HCT116 (cell line): Measurements from ENCODE around the gene FANCG. TPM values are rescaled to one million over a fixed set of nuclear protein-coding genes. Genes with fewer than 3 reads are reported as not detected.

ENCODE experiments used
- ATAC-seq: fragments of 200-7000 bp; cut with Tn5 transposase; 2 replicates; pipeline ENCODE4 v1.9.1; 2020; ENCODE audit warnings: mild to moderate bottlenecking, moderate library complexity
- BruUV-seq: library from RNA; stranded (reverse); fragments of 400-500 nt; replicated peaks from 2 replicates; lab custom pipeline; 2021; lab: Mats Ljungman, UMichigan
- CTCF ChIA-PET: fragments of 300-600 bp; sonication (Branson Sonifier 250); formaldehyde crosslinking; loops from one replicate; lab custom pipeline; 2021; ENCODE audit warnings: antibody characterized with exemption; lab: Charles Lee
- POLR2A ChIA-PET: fragments of 300-600, 350-600 bp; sonication (Branson Sonifier 250); formaldehyde crosslinking; loops from one replicate; lab custom pipeline; 2021; ENCODE audit warnings: antibody characterized with exemption; lab: Charles Lee
- RAD21 ChIA-PET, 2 experiments: fragments of 300-600 bp; sonication (Branson Sonifier 250); formaldehyde crosslinking; loops; one replicate each; lab custom pipeline; 2023; ENCODE audit warnings: low total read pairs in 2 of 2; ENCODE audit not compliant: uncharacterized antibody in 2 of 2, unreplicated experiment in 2 of 2, low non-redundant PET in 1 of 2; lab: Charles Lee
- DNase-seq: peaks from one replicate; pipeline ENCODE4 v3.0.0-alpha.2; 2010; ENCODE audit warnings: low read depth, low spot score
- H2AFZ ChIP-seq: fragments of 200-600 bp; shearing (Covaris generic), sonication (generic); 2 replicates; pipeline ENCODE4 v1.6.1; 2017; ENCODE audit warnings: low read depth, mixed run types, mixed read lengths, antibody characterized with exemption, low read length; ENCODE audit not compliant: poor library complexity, severe bottlenecking
- H3K27ac ChIP-seq: 2 replicates; pipeline ENCODE4 v1.5.1; 2012; ENCODE audit warnings: low read depth, low read length
- H3K27me3 ChIP-seq: fragments of 200-600 bp; sonication (generic); 2 replicates; pipeline ENCODE4 v1.6.1; 2016; ENCODE audit warnings: mixed run types, low read length, mixed read lengths; ENCODE audit not compliant: insufficient read depth
- H3K36me3 ChIP-seq, 2 experiments: fragments of 200-500 bp in 1 of 2; fragments of 200-600 bp in 1 of 2; sonication (Bioruptor generic) in 1 of 2; sonication (generic) in 1 of 2; 2 replicates each; pipeline versions ENCODE4 v1.5.1 to v1.6.1; 2014 to 2016; ENCODE audit warnings: low read length in 2 of 2, inconsistent platforms in 1 of 2, mixed read lengths in 1 of 2, mixed run types in 1 of 2; ENCODE audit not compliant: insufficient read depth in 2 of 2, control insufficient read depth in 1 of 2
- H3K4me1 ChIP-seq, 2 experiments: fragments of 200-600 bp in 1 of 2; sonication (generic) in 1 of 2; 2 replicates each; pipeline versions ENCODE4 v1.5.1 to v1.6.1; 2012 to 2017; ENCODE audit warnings: low read length in 2 of 2, inconsistent platforms in 1 of 2, mild to moderate bottlenecking in 1 of 2, mixed read lengths in 1 of 2, mixed run types in 1 of 2, moderate library complexity in 1 of 2; ENCODE audit not compliant: insufficient read depth in 2 of 2, control insufficient read depth in 1 of 2
- H3K4me2 ChIP-seq: fragments of 200-600 bp; sonication (generic); 2 replicates; pipeline ENCODE4 v1.6.1; 2017; ENCODE audit warnings: mixed run types, low read length, mixed read lengths
- H3K4me3 ChIP-seq, 2 experiments: fragments of 200-600 bp in 1 of 2; sonication (generic) in 1 of 2; replicated peaks in 1 of 2; 2 replicates each; pipeline ENCODE4 v1.5.1; 2011 to 2016; ENCODE audit warnings: low read length in 2 of 2, control low read depth in 1 of 2, low read depth in 1 of 2, mild to moderate bottlenecking in 1 of 2, mixed read lengths in 1 of 2, mixed run types in 1 of 2
- H3K79me2 ChIP-seq: fragments of 200-600 bp; sonication (generic); 2 replicates; pipeline ENCODE4 v1.6.1; 2017; ENCODE audit warnings: mild to moderate bottlenecking, mixed run types, low read length, moderate library complexity, mixed read lengths; ENCODE audit not compliant: insufficient read depth
- H3K9ac ChIP-seq: fragments of 200-600 bp; sonication (generic); 2 replicates; pipeline ENCODE4 v1.6.1; 2016; ENCODE audit warnings: low read length, mixed read lengths
- H3K9me2 ChIP-seq: fragments of 200-600 bp; sonication (generic), shearing (Covaris generic); 2 replicates; pipeline ENCODE4 v1.6.1; 2017; ENCODE audit warnings: mixed run types, mild to moderate bottlenecking, moderate library complexity; ENCODE audit not compliant: insufficient read depth
- H3K9me3 ChIP-seq, 2 experiments: fragments of 200-500 bp in 1 of 2; fragments of 200-600 bp in 1 of 2; sonication (Bioruptor generic) in 1 of 2; sonication (generic) in 1 of 2; 2 replicates each; pipeline ENCODE4 v1.6.1; 2014 to 2017; ENCODE audit warnings: low read length in 2 of 2, mixed read lengths in 2 of 2, inconsistent platforms in 1 of 2, low read depth in 1 of 2, mild to moderate bottlenecking in 1 of 2, mixed run types in 1 of 2, moderate library complexity in 1 of 2; ENCODE audit not compliant: control insufficient read depth in 1 of 2, insufficient read depth in 1 of 2
- H4K20me1 ChIP-seq: fragments of 200-600 bp; sonication (generic), shearing (Covaris generic); 2 replicates; pipeline ENCODE4 v1.6.1; 2017; ENCODE audit warnings: mixed run types, mild to moderate bottlenecking, moderate library complexity; ENCODE audit not compliant: insufficient read depth
- EGR1 ChIP-seq: IDR thresholded peaks from 2 replicates; pipeline ENCODE4 v1.6.1; 2012; ENCODE audit warnings: low read depth
- TCF7L2 ChIP-seq: IDR thresholded peaks from 2 replicates; pipeline ENCODE4 v1.7.0; 2011; ENCODE audit warnings: borderline replicate concordance, inconsistent platforms; ENCODE audit not compliant: insufficient read depth, insufficient read length; ENCODE audit errors: extremely low read depth
- ZFX ChIP-seq: fragments of 450-650 bp; IDR thresholded peaks from 2 replicates; pipeline ENCODE4 v1.6.1; 2017
- intact Hi-C: fragments of 100-400 bp; cut with micrococcal nuclease; formaldehyde crosslinking; loops from 2 replicates; pipeline ENCODE4 v1.10.0; 2022
- total RNA-seq: library from RNA; stranded (reverse); gene quantifications from one replicate; pipeline ENCODE4 v1.2.1, GENCODE V29; 2021; ENCODE audit not compliant: unreplicated experiment

FANCG gene
- total RNA-seq, 1 experiment from 2014 or later: 82.3 TPM

- peaks cover 17 to 26% of the 10 kb centered on the region in 2 experiments for H3K36me3 ChIP-seq
- H3K9me3 ChIP-seq: no peaks in the 10 kb centered on the region
- RAD21 ChIA-PET: no interaction called here
- peak overlapping the region; percentile 87 to 88 for H3K4me3 ChIP-seq
- H4K20me1 ChIP-seq: no peaks in the 10 kb centered on the region
- ATAC-seq: peak; percentile 30
- no peaks in the 10 kb centered on the region for H3K27me3 ChIP-seq
- peak overlapping the region; percentile 76 for H3K27ac ChIP-seq
- CTCF ChIA-PET: interaction anchor here (0.9 to 1.9 kb wide), 4 partner anchors 10 to 342 kb away, joined by 3 to 10 read pairs (median 4); partner anchors contain the start of gene ATOSB
- no peak overlapping the region for H2AFZ ChIP-seq
- peaks cover 30% of the 10 kb centered on the region for H3K79me2 ChIP-seq
- H3K4me2 ChIP-seq: peak overlapping the region; percentile 78
- no peak for TF ChIP-seq TCF7L2
- peak; percentile 92 for TF ChIP-seq ZFX
- TF ChIP-seq, all 23 proteins: peak for 1
- peaks cover 9 to 22% of the 10 kb centered on the region in 2 experiments for H3K4me1 ChIP-seq
- H3K9me2 ChIP-seq: no peaks in the 10 kb centered on the region
- TSS peak; percentile 77 for BruUV-seq
- no peak for DNase-seq
- peak overlapping the region; percentile 97 for H3K9ac ChIP-seq
- intact Hi-C loops: no loop called here
- POLR2A ChIA-PET: interaction anchor here (1.1 to 1.6 kb wide), 4 partner anchors 9 to 22 kb away, joined by 4 to 11 read pairs (median 9); partner anchors contain the start of genes ATOSB and FANCG
These were observed 22.7 kb upstream of the FANCG start for GRCh38 chr9:35102465-35102768.

GRCh38 chr9:35097573-35097972 lies 17.8 kb upstream of the FANCG start:
- intact Hi-C loops: loop anchor here (2.0 to 5.0 kb wide), 2 partner anchors 105 to 379 kb away; no protein-coding TSS in a partner anchor
- Histone ChIP-seq H3K9ac (no peak overlapping the region), H2AFZ (no peak overlapping the region), H3K9me3 (no peaks in the 10 kb centered on the region), H3K4me3 (no peak overlapping the region), H4K20me1 (no peaks in the 10 kb centered on the region), H3K36me3 (peaks cover 17 to 30% of the 10 kb centered on the region in 2 experiments), H3K79me2 (peaks cover 33% of the 10 kb centered on the region), H3K9me2 (no peaks in the 10 kb centered on the region), H3K4me1 (peaks cover 11 to 28% of the 10 kb centered on the region in 2 experiments), H3K27ac (no peak overlapping the region), H3K4me2 (no peak overlapping the region), H3K27me3 (no peaks in the 10 kb centered on the region)
- no peak for DNase-seq
- RAD21 ChIA-PET: no interaction called here
- TF ChIP-seq EGR1: no peak
- no peak for ATAC-seq
- POLR2A ChIA-PET: no interaction called here
- CTCF ChIA-PET: interaction anchor here (0.8 to 1.6 kb wide), 2 partner anchors 18 to 198 kb away, joined by 3 to 6 read pairs; partner anchors contain the start of gene FANCG
- no TSS peak for BruUV-seq
